Activated naive CD4-positive, alpha-beta T cell treated with anti-CD3 and anti-CD28 coated beads, Interleukin-2, amount 50 U/mL, for 72 hours (primary cell): ENCODE measurements around the gene ANK3. TPM values are rescaled to one million over a fixed set of nuclear protein-coding genes. Genes with fewer than 3 reads are reported as not detected.

ENCODE experiments used
- ATAC-seq, 2 donors: fragments of 150-1000 bp; cut with Tn5 transposase; 2 replicates each; pipeline ENCODE4 v1.10.0; 2021; ENCODE audit warnings: mild to moderate bottlenecking in 2 of 2, moderate library complexity in 2 of 2
- DNase-seq, 2 donors: peaks; one replicate each; pipeline ENCODE4 v3.0.0; 2021 to 2022; ENCODE audit warnings: low spot score in 2 of 2
- H3K27ac Mint-ChIP-seq, 2 donors: one replicate each; pipeline ENCODE4 v1.8.0; 2022; ENCODE audit warnings: mild to moderate bottlenecking in 2 of 2, mixed read lengths in 2 of 2
- H3K36me3 Mint-ChIP-seq, 2 donors: one replicate each; pipeline ENCODE4 v1.8.0; 2022; ENCODE audit warnings: mixed read lengths in 2 of 2
- H3K9me3 Mint-ChIP-seq, 2 donors: one replicate each; pipeline ENCODE4 v1.8.0; 2022; ENCODE audit warnings: mixed read lengths in 2 of 2
- total RNA-seq, 2 donors: library from RNA; stranded (reverse); gene quantifications; one replicate each; pipeline ENCODE4 v1.2.3, GENCODE V29; 2022

The ANK3 gene
- total RNA-seq, 2 donors from 2014 or later: 50.5 to 53.7 TPM

DNA sequence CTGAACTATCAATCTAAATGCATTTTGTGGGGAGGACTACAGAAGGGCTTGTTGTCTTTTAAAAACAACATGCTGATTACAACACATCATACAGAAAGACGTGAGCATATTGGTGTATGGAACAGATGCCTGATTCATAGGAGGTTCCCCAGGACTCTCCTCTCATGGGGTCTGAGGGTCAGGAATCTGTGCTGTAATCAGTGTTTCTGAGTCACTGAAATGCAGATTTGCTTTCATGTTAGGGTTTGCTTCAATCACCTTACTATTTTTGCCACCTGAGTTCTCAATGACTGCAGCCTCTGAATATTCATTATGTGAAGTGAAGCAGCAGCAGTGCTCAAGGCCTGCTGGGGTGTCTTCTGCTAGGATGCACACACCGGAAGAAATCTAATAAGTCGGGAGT lies 550 bp upstream of the ANK3 start:
- ATAC-seq: no peak
- no peak overlapping the region for H3K27ac Mint-ChIP-seq
- DNase-seq: no peak
- no peaks in the 10 kb centered on the region for H3K36me3 Mint-ChIP-seq
- no peaks in the 10 kb centered on the region for H3K9me3 Mint-ChIP-seq

DNA sequence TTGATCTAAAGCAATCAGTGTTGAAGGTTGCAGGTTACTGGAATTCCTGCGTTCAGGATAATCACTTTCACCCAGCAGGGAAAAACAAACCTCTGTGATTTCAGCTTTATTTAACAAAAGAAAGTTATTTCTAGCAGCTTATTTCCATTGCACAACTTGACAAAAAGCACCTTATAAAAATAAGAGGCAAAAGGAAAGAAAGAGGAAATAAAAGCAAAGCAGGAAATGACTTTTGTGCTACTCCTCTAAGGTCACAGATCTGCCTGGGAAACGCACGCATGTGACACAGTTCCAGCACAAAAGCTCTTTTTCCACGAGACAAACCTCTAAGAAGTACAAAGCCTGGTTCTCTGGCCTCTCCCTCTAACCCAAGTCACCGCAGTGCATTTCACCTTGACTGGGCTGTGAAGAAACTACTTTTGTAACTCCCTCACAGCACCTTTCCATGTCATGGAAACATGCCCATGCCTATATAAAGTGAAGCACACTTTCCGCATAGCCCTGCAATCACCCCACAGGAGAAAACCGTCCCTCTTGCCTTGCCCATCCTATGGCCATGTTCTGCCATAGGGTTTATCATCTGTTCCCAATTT lies 870 bp downstream of the ANK3 start:
- no peaks in the 10 kb centered on the region for H3K9me3 Mint-ChIP-seq
- ATAC-seq (peak; percentile 71 to 86), DNase-seq (no peak)
- H3K27ac Mint-ChIP-seq: peak overlapping the region; percentile 74 to 83
- H3K36me3 Mint-ChIP-seq: no peaks in the 10 kb centered on the region

DNA sequence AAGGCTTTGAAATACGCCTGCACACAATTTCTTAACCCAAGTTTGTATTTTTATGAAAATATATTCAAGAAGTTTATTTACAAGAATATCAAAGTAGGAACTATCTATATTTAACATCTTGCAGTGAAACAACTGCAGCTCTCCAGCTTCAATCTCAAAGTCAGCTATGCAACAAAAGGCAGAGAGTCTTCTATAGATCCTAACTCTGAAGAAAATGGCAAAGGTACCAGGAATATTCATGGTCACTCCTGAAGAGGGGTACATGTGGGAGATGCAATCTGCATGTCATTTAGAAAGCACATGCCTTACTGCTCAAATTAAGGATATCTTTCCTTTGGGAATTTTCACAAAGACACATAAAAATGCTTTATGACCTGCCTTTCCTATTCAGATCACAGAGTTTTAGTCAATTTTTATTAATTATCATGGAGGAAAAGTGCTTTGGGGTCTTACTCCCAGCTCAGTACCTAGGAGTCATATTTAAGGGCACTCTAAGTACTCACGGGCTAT lies 1.5 kb downstream of the ANK3 start:
- Mint-ChIP-seq H3K27ac (peak overlapping the region in 1 of 2 donors; percentile 74), H3K36me3 (no peaks in the 10 kb centered on the region), H3K9me3 (no peaks in the 10 kb centered on the region)
- DNase-seq (no peak), ATAC-seq (no peak)

DNA sequence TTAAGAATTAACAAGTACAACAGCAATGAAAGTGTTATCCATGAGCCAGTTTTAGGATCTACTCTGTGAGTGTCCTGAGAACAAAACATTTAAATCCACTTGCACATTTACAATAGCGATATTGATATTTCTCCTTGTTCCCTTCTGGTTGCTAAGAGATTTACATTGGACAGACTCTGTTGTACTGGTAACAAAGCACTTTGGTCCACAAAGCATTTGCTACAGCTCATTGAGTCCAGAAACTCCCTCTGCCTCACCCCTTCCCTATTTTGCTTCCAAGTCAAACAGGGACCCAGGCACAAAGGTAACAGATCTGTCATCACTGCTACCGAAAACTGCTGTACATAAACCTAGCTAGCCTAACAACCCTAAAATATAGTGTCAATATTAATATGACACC lies 2.1 kb downstream of the ANK3 start:
- no peak overlapping the region for H3K27ac Mint-ChIP-seq
- H3K36me3 Mint-ChIP-seq: no peaks in the 10 kb centered on the region
- no peaks in the 10 kb centered on the region for H3K9me3 Mint-ChIP-seq
- DNase-seq: no peak
- no peak for ATAC-seq

DNA sequence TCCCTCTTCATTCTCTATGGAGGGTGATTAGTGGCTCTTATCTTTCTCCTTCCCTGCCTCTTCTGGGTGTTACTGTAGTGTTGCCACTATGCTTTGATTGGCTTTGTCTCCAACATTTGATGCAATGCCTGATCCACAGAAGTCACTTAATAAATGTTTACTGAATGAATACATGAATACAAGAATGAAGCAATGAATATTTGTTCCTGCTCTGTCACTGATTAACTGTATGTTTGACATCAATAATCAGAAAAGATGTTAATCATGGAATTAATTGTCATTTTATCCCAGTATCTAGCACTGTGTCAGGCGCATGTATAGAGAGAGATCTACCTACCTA lies 4.3 kb downstream of the ANK3 start:
- no peak for ATAC-seq
- DNase-seq: no peak
- Mint-ChIP-seq H3K9me3 (no peaks in the 10 kb centered on the region), H3K27ac (no peak overlapping the region), H3K36me3 (no peaks in the 10 kb centered on the region)

GRCh38 chr10:60384708-60385398 lies 4.8 kb downstream of the ANK3 start:
- Mint-ChIP-seq H3K27ac (no peak overlapping the region), H3K36me3 (no peaks in the 10 kb centered on the region), H3K9me3 (no peaks in the 10 kb centered on the region)
- no peak for ATAC-seq
- no peak for DNase-seq

DNA sequence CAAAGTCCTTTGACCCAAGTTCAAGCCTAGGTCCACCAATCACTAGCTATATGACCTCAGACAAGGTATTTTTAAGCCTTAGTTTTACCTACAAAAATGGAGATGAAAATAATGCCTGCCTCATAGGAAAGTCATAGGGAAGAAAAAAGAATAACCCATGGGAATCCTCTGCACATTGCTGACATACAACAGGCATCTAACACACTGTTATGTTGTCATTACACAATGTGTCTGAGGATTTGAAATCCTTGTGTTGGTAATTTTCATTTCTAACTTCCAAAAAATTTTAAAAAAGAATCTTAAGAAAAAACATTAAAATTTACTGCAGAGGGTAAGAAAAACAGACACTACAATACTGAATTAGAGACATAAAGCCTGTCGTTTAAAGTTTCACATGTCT lies 5.7 kb downstream of the ANK3 start:
- ATAC-seq (no peak), DNase-seq (no peak)
- H3K27ac Mint-ChIP-seq: no peak overlapping the region
- no peaks in the 10 kb centered on the region for H3K36me3 Mint-ChIP-seq
- H3K9me3 Mint-ChIP-seq: no peaks in the 10 kb centered on the region

- H3K36me3 Mint-ChIP-seq: no peaks in the 10 kb centered on the region
- ATAC-seq: no peak
Observed at GRCh38 chr10:60382946-60383681, 6.6 kb downstream of the ANK3 start.

DNA sequence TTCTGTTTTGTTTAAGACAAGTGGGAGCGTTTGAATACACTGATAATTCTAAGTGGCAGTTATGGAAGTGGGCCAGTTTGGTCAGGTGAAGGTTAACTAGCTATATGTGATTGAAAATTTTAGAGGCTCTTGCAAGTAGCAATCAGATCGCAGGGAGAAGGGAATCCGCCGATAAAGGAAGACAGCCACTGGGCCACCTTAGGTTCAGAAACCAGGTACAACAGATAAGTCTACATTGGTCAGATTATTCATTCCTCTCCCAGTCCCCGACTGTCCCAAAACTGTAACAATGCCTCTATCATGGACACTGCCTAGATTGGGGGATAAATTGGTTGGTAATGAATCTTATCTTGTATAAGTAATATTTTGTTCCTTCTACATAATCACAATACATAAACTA lies 8.9 kb downstream of the ANK3 start:
- H3K27ac Mint-ChIP-seq: no peak overlapping the region
- DNase-seq (no peak), ATAC-seq (no peak)
- no peaks in the 10 kb centered on the region for H3K9me3 Mint-ChIP-seq
- no peaks in the 10 kb centered on the region for H3K36me3 Mint-ChIP-seq

More at GRCh38 chr10:60382946-60383681, 6.6 kb downstream of the ANK3 start:
- Mint-ChIP-seq H3K27ac (no peak overlapping the region), H3K9me3 (no peaks in the 10 kb centered on the region)
- no peak for DNase-seq

GRCh38 chr10:60377955-60378354 lies 11.7 kb downstream of the ANK3 start:
- no peak for DNase-seq
- no peak for ATAC-seq
- no peaks in the 10 kb centered on the region for H3K36me3 Mint-ChIP-seq

GRCh38 chr10:60377042-60377352 lies 12.7 kb downstream of the ANK3 start:
- DNase-seq (no peak), ATAC-seq (no peak)
- H3K9me3 Mint-ChIP-seq: no peaks in the 10 kb centered on the region
- H3K27ac Mint-ChIP-seq: no peak overlapping the region
- no peaks in the 10 kb centered on the region for H3K36me3 Mint-ChIP-seq

More at GRCh38 chr10:60377955-60378354, 11.7 kb downstream of the ANK3 start:
- Mint-ChIP-seq H3K9me3 (no peaks in the 10 kb centered on the region), H3K27ac (no peak overlapping the region)

GRCh38 chr10:60376221-60377041 lies 13.2 kb downstream of the ANK3 start:
- ATAC-seq: no peak
- H3K27ac Mint-ChIP-seq: no peak overlapping the region
- DNase-seq: no peak
- no peaks in the 10 kb centered on the region for H3K9me3 Mint-ChIP-seq
- H3K36me3 Mint-ChIP-seq: no peaks in the 10 kb centered on the region

DNA sequence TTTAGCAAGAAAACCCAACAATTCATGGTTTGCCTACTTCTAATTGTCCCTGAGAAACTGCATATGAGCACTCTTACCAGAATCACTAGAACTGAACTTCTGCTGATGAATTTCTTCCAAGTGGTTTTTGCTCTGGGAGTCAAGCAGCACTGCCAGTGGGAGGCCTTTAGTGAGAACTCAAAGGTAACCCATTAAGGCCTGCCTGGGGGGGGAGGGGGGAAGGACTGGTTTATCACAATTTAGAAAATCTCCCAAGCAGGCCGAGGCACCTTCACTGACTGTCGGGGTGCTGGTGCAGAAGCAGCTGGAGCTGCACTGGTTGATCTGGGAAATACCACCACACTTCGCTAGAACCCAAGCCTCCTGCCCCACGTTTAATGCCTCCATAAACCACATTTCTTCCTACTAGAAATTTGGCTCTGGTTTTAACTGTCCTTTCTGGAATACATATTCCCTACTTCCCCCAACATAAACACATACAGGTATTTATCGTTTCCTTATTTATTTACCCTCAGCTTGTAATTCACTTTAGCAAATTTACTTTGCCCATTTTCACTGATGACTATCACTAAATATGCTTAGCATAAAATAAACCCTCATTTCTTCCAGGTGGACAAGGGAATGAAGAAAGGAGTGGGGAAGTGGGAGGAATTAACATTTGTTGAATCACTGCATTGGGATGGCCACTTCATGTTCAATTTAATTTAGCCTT lies 14.2 kb downstream of the ANK3 start:
- Mint-ChIP-seq H3K27ac (no peak overlapping the region), H3K36me3 (no peaks in the 10 kb centered on the region), H3K9me3 (no peaks in the 10 kb centered on the region)
- no peak for DNase-seq
- ATAC-seq: no peak

GRCh38 chr10:60374836-60375235 lies 14.8 kb downstream of the ANK3 start:
- Mint-ChIP-seq H3K27ac (no peak overlapping the region), H3K9me3 (no peaks in the 10 kb centered on the region), H3K36me3 (no peaks in the 10 kb centered on the region)
- DNase-seq: no peak
- ATAC-seq: no peak

- no peak for DNase-seq
- Mint-ChIP-seq H3K36me3 (no peaks in the 10 kb centered on the region), H3K27ac (no peak overlapping the region), H3K9me3 (no peaks in the 10 kb centered on the region)
- no peak for ATAC-seq
Observed at GRCh38 chr10:60372436-60372835, 17.2 kb downstream of the ANK3 start.

- H3K9me3 Mint-ChIP-seq: no peaks in the 10 kb centered on the region
- H3K27ac Mint-ChIP-seq: no peak overlapping the region
- DNase-seq (no peak), ATAC-seq (no peak)
- H3K36me3 Mint-ChIP-seq: no peaks in the 10 kb centered on the region
Observed at GRCh38 chr10:60369547-60369930, 20.1 kb downstream of the ANK3 start.
